Hair follicular keratinocyte (primary cell): ENCODE results near the gene ATCAY. TPM values are rescaled to one million over a fixed set of nuclear protein-coding genes. Genes with fewer than 3 reads are reported as not detected.

ENCODE experiments used
- total RNA-seq: library from RNA; depleted of rRNA; stranded (reverse); fragments of >200 nt; gene quantifications from 2 replicates; pipeline ENCODE4 v1.2.3, GENCODE V29; 2015

Gene ATCAY, protein sequence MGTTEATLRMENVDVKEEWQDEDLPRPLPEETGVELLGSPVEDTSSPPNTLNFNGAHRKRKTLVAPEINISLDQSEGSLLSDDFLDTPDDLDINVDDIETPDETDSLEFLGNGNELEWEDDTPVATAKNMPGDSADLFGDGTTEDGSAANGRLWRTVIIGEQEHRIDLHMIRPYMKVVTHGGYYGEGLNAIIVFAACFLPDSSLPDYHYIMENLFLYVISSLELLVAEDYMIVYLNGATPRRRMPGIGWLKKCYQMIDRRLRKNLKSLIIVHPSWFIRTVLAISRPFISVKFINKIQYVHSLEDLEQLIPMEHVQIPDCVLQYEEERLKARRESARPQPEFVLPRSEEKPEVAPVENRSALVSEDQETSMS
- total RNA-seq: not detected in 2 replicates

DNA sequence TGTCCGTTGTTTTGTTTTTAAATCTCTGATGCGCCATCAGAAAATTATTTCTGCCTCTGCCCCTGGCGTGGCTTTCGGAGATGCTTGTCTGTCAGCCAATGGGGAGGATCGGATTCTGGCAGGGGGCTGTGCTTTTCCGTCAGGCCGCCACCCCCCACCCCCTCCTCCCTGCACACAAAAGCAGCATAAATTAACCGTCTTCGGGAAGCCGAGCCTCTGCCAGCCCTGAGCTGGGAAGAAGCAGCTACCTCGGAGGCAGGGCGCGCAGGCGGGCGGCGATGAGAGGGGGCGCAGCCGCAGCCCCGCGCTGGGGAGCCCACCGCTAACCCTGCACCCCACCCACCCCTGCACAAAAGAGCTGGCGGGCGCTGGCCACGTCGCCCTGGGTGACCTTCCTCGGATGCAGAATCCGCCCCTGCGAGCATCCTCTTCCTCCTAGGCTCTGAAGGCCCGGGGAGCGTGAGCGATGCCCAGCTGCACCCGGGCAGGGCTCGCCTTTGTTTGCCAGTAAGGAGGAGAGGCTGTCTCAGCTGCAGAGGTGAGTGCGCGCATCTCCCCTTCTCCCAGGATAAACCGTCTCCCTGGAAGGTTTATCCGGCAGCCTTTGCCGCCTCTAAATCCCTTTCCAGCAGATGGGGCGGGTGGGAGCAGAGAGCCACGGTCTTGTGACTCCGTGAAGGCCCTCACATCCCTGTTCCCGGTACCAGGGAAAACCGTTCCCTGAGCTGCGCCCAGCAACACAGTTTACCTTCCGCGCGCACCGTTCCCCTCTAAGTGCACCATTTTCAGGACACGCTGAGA lies at the start of gene ATCAY:
Gene ATCAY, plus strand, starts transcription at position 215 of the 801 bp plus-strand sequence. CDS start 5,083 bp downstream, outside the sequence.

DNA sequence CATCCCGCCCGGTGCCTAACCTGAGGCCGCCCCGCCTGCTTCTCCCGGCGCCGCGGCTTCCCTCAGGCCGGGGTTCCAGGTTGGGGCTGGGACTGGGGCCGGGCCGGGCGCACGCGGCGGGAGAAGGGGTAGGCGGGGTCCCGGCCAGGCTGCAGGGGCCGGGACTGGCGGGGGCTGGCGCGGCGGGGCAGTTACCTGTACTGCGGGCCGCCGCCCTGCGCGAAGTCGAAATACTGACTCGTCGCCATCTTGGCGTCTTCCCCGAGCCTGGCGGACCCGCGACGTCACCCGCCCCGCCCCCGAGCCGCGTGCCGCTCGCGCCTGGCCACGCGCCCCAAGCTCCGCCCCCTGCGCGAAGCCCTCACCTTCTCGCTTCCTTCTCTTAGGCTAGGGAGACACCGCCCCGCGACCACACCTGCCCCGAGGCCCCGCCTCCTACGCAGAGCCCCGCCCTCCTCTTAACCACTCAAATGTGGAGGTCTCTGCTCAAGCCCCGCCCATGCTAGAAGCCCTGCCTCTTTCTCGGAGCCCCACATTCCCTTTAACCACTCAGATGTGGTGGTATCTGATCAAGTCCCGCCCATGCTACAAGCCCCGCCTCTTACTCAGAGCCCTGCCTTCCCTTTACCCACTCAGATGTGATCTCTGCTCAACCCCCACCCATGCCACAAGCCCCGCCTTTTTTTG lies 11.6 kb upstream of the ATCAY start, which contains the start of gene ZFR2:
Gene ZFR2, minus strand, starts transcription at position 269 of the 687 bp plus-strand sequence. Its CDS starts 21 bp downstream, at position 248.

DNA sequence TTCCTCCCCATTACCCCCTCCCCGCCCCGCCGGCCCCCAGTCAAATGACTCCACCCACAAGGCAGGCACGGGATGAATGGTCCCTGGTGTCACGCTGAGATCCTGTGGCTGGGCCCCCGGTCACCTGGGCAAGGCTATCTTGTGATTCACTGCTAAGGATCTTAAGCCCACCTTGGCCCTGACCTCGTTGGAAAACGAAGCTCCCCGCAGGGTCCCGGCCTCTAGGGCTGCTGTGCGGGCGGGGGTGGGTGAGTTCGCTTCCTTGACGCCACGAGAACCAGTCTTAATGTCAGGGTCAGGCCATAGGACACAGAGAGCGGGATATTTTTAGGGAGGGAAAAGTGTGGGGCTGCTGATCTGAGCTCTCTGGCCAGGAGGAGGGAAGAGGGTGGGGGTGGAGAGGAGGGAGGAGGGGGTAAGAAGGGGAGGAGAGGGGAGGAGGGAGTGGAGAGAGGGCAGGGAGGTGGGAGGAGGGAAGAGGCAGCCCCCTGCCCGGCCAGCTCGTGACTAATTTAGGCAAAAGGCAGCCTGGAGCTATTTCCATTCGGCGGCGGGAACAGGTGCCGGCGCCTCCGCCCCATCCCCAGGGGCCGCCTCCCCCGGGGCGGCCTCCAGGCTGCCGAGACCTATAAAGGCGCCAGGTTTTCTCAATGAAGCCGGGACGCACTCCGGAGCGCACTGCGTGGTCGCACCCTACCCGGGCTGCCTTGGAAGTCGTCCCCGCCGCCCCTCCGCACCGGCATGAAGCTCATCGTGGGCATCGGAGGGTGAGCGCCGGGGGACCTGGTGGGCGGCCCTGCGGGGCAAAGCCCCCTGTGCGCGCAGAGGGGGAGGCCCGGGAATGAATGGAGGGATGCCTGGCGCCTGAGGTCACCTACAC lies 52.7 kb downstream of the ATCAY start, which contains the start of gene NMRK2:
Gene NMRK2, plus strand, starts transcription at position 139 of the 880 bp plus-strand sequence. Its CDS starts 603 bp downstream, at position 742.

DNA sequence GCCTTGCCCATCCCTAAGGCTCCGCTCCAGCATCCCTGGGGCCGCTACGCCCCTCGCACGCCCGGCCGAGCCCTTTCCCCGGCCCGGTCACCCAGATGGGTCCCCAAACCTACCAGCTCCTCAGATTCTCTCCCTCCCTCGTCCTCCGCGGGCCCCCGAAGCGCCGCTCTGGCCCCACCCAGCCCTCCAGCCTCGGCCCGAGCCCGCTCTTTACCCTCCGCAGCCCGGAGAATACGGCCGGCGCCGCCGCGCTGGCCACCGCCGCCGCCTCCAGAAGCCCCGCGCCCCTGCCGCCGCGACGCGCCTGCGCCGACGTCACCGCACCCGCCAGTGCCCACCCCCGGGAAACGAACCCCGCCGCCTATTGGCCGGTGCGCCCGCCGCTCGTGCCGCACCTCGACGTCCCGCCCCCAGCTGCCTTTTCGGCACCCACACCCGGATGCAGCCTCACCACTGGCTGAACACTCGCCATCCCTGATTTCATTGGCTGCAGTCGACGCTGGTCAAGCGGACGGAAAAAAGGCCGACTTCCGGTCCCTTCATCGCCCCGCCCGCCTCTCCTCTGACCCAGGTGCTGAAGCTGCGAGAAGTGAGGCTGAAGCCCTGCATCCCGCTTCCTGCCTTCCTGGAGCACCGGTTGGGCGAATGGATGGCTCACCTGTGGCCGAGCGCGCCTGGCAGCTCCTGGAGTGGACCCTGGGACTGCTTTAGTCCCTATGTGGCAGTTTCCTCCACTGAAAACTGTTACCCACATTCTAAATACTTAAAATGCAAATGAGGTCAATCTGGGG lies 90.5 kb downstream of the ATCAY start, which contains the start of gene DAPK3:
Gene DAPK3, minus strand, starts transcription at position 292 of the 791 bp plus-strand sequence. CDS start 1,364 bp downstream, outside the sequence.

Other genes starting within 250 kb of the ATCAY start
- 9.6 and 10.5 TPM in 2 replicates for gene PIP5K1C, start 180.2 kb upstream of the ATCAY start, total RNA-seq
- gene TJP3, start 172.3 kb upstream of the ATCAY start, total RNA-seq: under 0.01 and 1.7 TPM in 2 replicates
- gene APBA3, start 119.0 kb upstream of the ATCAY start, total RNA-seq: 15.5 and 16.0 TPM in 2 replicates
- 56.5 and 77.3 TPM in 2 replicates for gene MRPL54, start 118.0 kb upstream of the ATCAY start, total RNA-seq
- not detected in 2 replicates for gene RAX2, start 108.5 kb upstream of the ATCAY start, total RNA-seq
- not detected in 2 replicates for gene MATK, start 94.3 kb upstream of the ATCAY start, total RNA-seq
- not detected in 2 replicates for gene ZFR2, start 11.6 kb upstream of the ATCAY start, total RNA-seq
- not detected in 2 replicates for gene NMRK2, start 52.4 kb downstream of the ATCAY start, total RNA-seq
- gene DAPK3, start 90.4 kb downstream of the ATCAY start, total RNA-seq: 47.8 and 74.7 TPM in 2 replicates
- 1,979 and 2,783 TPM in 2 replicates for gene EEF2, start 104.8 kb downstream of the ATCAY start, total RNA-seq
- 18.7 and 19.7 TPM in 2 replicates for gene PIAS4, start 127.1 kb downstream of the ATCAY start, total RNA-seq
- 44.2 and 59.7 TPM in 2 replicates for gene ZBTB7A, start 186.2 kb downstream of the ATCAY start, total RNA-seq
- gene MAP2K2, start 243.4 kb downstream of the ATCAY start, total RNA-seq: 125 and 150 TPM in 2 replicates